Large intestine (tissue), 3 donors: ENCODE results near the gene ZACN. TPM values are rescaled to one million over a fixed set of nuclear protein-coding genes. Genes with fewer than 3 reads are reported as not detected.
A peak's percentile ranks its signal among the peaks of the same experiment; 100 is the strongest.
"Not testable (repeated sequence)": the region's sequence is repeated elsewhere in the genome, so short reads cannot be mapped to it uniquely, and the experiment has no call there.

ENCODE experiments used
- DNase-seq, 2 donors: peaks; one replicate each; pipeline versions ENCODE4 v3.0.0 to v3.0.0-alpha.2; 2013
- H3K27ac ChIP-seq: one replicate; pipeline ENCODE4 v1.5.1; 2013; ENCODE audit warnings: low read length
- H3K27me3 ChIP-seq: 2 replicates; pipeline ENCODE4 v1.6.1; 2013; ENCODE audit warnings: low read length; ENCODE audit not compliant: control insufficient read depth, insufficient read depth
- H3K36me3 ChIP-seq: 2 replicates; pipeline ENCODE4 v1.6.1; 2013; ENCODE audit warnings: low read length; ENCODE audit not compliant: control insufficient read depth, insufficient read depth
- H3K4me1 ChIP-seq: one replicate; pipeline ENCODE4 v1.6.1; 2013; ENCODE audit warnings: low read length; ENCODE audit not compliant: control insufficient read depth, insufficient read depth
- H3K4me3 ChIP-seq: one replicate; pipeline ENCODE4 v1.5.1; 2013; ENCODE audit warnings: low read length
- H3K9me3 ChIP-seq: one replicate; pipeline ENCODE4 v1.6.1; 2013; ENCODE audit warnings: mild to moderate bottlenecking, low read depth, low read length, moderate library complexity; ENCODE audit not compliant: control insufficient read depth
- WGBS: methylation state at CpG from one replicate; pipeline ENCODE4 v1.1.5; 2013; ENCODE audit warnings: low lambda C conversion rate; ENCODE audit not compliant: insufficient coverage; 5-methylcytosine and 5-hydroxymethylcytosine counted together
- polyA plus RNA-seq: library from polyadenylated mRNA; unstranded; fragments of 120-200 nt; gene quantifications from one replicate; pipeline ENCODE4 v1.2.1, GENCODE V29; 2013

ZACN gene
- polyA plus RNA-seq, 1 donor, result 23.7 TPM

- H3K27me3 ChIP-seq, result no peaks in the 10 kb centered on the region
- no peaks in the 10 kb centered on the region for H3K9me3 ChIP-seq
- no peak overlapping the region for H3K27ac ChIP-seq
- no peak for DNase-seq
- peaks cover 84% of the 10 kb centered on the region for H3K36me3 ChIP-seq
- 80% methylated on average over 2 of the region's 17 CpGs for WGBS
- no peak overlapping the region for H3K4me3 ChIP-seq
- peaks cover 22% of the 10 kb centered on the region for H3K4me1 ChIP-seq
These were observed 25.5 kb upstream of the ZACN start for GRCh38 chr17:76053246-76054111.

GRCh38 chr17:76054112-76054476 lies 24.9 kb upstream of the ZACN start:
- no CpG with 5 or more reads among the region's 4 CpGs for WGBS
- Histone ChIP-seq H3K27ac (no peak overlapping the region), H3K4me1 (peaks cover 22% of the 10 kb centered on the region), H3K9me3 (no peaks in the 10 kb centered on the region), H3K27me3 (no peaks in the 10 kb centered on the region), H3K4me3 (no peak overlapping the region), H3K36me3 (peaks cover 84% of the 10 kb centered on the region)
- no peak for DNase-seq

GRCh38 chr17:76056882-76057281 lies 22.1 kb upstream of the ZACN start:
- Histone ChIP-seq H3K27ac (no peak overlapping the region), H3K27me3 (no peaks in the 10 kb centered on the region), H3K36me3 (peaks cover 82% of the 10 kb centered on the region), H3K4me3 (no peak overlapping the region), H3K4me1 (peaks cover 2% of the 10 kb centered on the region), H3K9me3 (no peaks in the 10 kb centered on the region)
- DNase-seq, result no peak
- WGBS, result no CpG with 5 or more reads among the region's 3 CpGs

GRCh38 chr17:76058264-76058663 lies 20.7 kb upstream of the ZACN start:
- not testable (repeated sequence) for DNase-seq, H3K27ac ChIP-seq, H3K9me3 ChIP-seq, H3K4me3 ChIP-seq, H3K4me1 ChIP-seq, H3K27me3 ChIP-seq
- H3K36me3 ChIP-seq, result peaks cover 80% of the 10 kb centered on the region
- WGBS, result 100% methylated on average over 1 of the region's 6 CpGs

GRCh38 chr17:76063875-76064546 lies 15.0 kb upstream of the ZACN start:
- Histone ChIP-seq H3K4me1 (no peaks in the 10 kb centered on the region), H3K4me3 (no peak overlapping the region), H3K36me3 (peaks cover 71% of the 10 kb centered on the region), H3K9me3 (no peaks in the 10 kb centered on the region), H3K27ac (no peak overlapping the region), H3K27me3 (no peaks in the 10 kb centered on the region)
- no peak for DNase-seq
- 100% methylated on average over 6 of the region's 15 CpGs for WGBS

GRCh38 chr17:76065775-76066174 lies 13.2 kb upstream of the ZACN start:
- Histone ChIP-seq H3K9me3 (no peaks in the 10 kb centered on the region), H3K27me3 (no peaks in the 10 kb centered on the region), H3K36me3 (peaks cover 60% of the 10 kb centered on the region), H3K27ac (no peak overlapping the region), H3K4me1 (peaks cover under 1% of the 10 kb centered on the region), H3K4me3 (no peak overlapping the region)
- no CpG with 5 or more reads among the region's 4 CpGs for WGBS
- DNase-seq, result no peak

- Histone ChIP-seq H3K9me3 (peaks cover 8% of the 10 kb centered on the region), H3K27ac (peak overlapping the region; percentile 14), H3K4me1 (peaks cover 25% of the 10 kb centered on the region), H3K36me3 (peaks cover 14% of the 10 kb centered on the region), H3K4me3 (peak overlapping the region; percentile 92), H3K27me3 (peaks cover 33% of the 10 kb centered on the region)
- peak in 1 of 2 donors; percentile 18 for DNase-seq
- no CpG with 5 or more reads among the region's 15 CpGs for WGBS
These were observed 7.3 kb upstream of the ZACN start for GRCh38 chr17:76071531-76072147.

GRCh38 chr17:76072148-76072858 lies 6.7 kb upstream of the ZACN start, which contains the start of gene SRP68:
SRP68 (minus strand) TSS chr17:76072517; CDS start chr17:76072491, 26 bp downstream.
- H3K4me1 ChIP-seq, result peaks cover 26% of the 10 kb centered on the region
- H3K27ac ChIP-seq, result peak within 1 kb of the TSS; percentile 14

GRCh38 chr17:76074390-76075363 lies 4.3 kb upstream of the ZACN start, which contains the start of gene GALR2:
GALR2 (plus strand) TSS chr17:76074781; CDS start chr17:76074884, 103 bp downstream.
- H3K27ac ChIP-seq, result no peak within 1 kb of the TSS
- WGBS, result no CpG with 5 or more reads among the region's 92 CpGs
- H3K27me3 ChIP-seq, result peaks cover 64% of the 10 kb centered on the region
- H3K9me3 ChIP-seq, result peaks cover 8% of the 10 kb centered on the region
- no peaks in the 10 kb centered on the region for H3K36me3 ChIP-seq
- peak within 1 kb of the TSS; percentile 11 for H3K4me3 ChIP-seq
- peak in 1 of 2 donors; percentile 30 for DNase-seq
- peaks cover 36% of the 10 kb centered on the region for H3K4me1 ChIP-seq

More at GRCh38 chr17:76072148-76072858, 6.7 kb upstream of the ZACN start, which contains the start of gene SRP68:
- peak; percentile 91 to 93 for DNase-seq
- H3K36me3 ChIP-seq, result peaks cover 7% of the 10 kb centered on the region
- peak within 1 kb of the TSS; percentile 92 for H3K4me3 ChIP-seq
- WGBS, result 0% methylated on average over 1 of the region's 57 CpGs
- H3K9me3 ChIP-seq, result peaks cover 8% of the 10 kb centered on the region
- H3K27me3 ChIP-seq, result peaks cover 40% of the 10 kb centered on the region
